KMS-11 (cell line): ENCODE measurements around the gene HES6.

ENCODE experiments used
- H2AFZ ChIP-seq: fragments of 200-600 bp; sonication (generic); 2 replicates; pipeline ENCODE4 v1.6.1; 2016; ENCODE audit warnings: antibody characterized with exemption, mixed run types, low read depth
- H3K27ac ChIP-seq: fragments of 200-600 bp; sonication (generic); 2 replicates; pipeline ENCODE4 v1.6.1; 2016; ENCODE audit warnings: mild to moderate bottlenecking, mixed run types
- H3K27me3 ChIP-seq: fragments of 200-600 bp; sonication (generic); 2 replicates; pipeline ENCODE4 v1.6.1; 2017; ENCODE audit warnings: mild to moderate bottlenecking, low read depth, mixed run types, moderate library complexity; ENCODE audit not compliant: insufficient read depth
- H3K36me3 ChIP-seq: fragments of 200-600 bp; sonication (generic); 2 replicates; pipeline ENCODE4 v1.6.1; 2017; ENCODE audit warnings: mild to moderate bottlenecking, mixed run types; ENCODE audit not compliant: insufficient read depth
- H3K4me1 ChIP-seq: fragments of 200-600 bp; sonication (generic); 2 replicates; pipeline ENCODE4 v1.6.1; 2016; ENCODE audit warnings: mild to moderate bottlenecking, low read depth, mixed run types; ENCODE audit not compliant: poor library complexity, severe bottlenecking
- H3K4me2 ChIP-seq: fragments of 200-600 bp; sonication (generic); 2 replicates; pipeline ENCODE4 v1.7.0; 2016; ENCODE audit warnings: mild to moderate bottlenecking, mixed run types
- H3K4me3 ChIP-seq: fragments of 200-600 bp; sonication (generic); IDR thresholded peaks from 2 replicates; pipeline ENCODE4 v1.6.1; 2017; ENCODE audit warnings: low read depth, low read length, mixed read lengths; ENCODE audit not compliant: insufficient read depth
- H3K79me2 ChIP-seq: fragments of 200-600 bp; sonication (generic); 2 replicates; pipeline ENCODE4 v1.6.1; 2016; ENCODE audit warnings: low read depth, mixed run types; ENCODE audit not compliant: insufficient read depth
- H3K9ac ChIP-seq: fragments of 200-600 bp; sonication (generic); 2 replicates; pipeline ENCODE4 v1.6.1; 2016; ENCODE audit warnings: mild to moderate bottlenecking, mixed run types
- H4K20me1 ChIP-seq: fragments of 200-600 bp; sonication (generic); 2 replicates; pipeline ENCODE4 v1.6.1; 2016; ENCODE audit warnings: mild to moderate bottlenecking, mixed run types; ENCODE audit not compliant: insufficient read depth
- TF ChIP-seq, protein P1 (sequence below): fragments of 200-600 bp; sonication (generic); conservative IDR thresholded peaks from 2 replicates; pipeline ENCODE4 v1.6.1; 2017; ENCODE audit warnings: low read depth, mild to moderate bottlenecking, antibody characterized with exemption, low read length, moderate library complexity, mixed read lengths

The HES6 gene

DNA sequence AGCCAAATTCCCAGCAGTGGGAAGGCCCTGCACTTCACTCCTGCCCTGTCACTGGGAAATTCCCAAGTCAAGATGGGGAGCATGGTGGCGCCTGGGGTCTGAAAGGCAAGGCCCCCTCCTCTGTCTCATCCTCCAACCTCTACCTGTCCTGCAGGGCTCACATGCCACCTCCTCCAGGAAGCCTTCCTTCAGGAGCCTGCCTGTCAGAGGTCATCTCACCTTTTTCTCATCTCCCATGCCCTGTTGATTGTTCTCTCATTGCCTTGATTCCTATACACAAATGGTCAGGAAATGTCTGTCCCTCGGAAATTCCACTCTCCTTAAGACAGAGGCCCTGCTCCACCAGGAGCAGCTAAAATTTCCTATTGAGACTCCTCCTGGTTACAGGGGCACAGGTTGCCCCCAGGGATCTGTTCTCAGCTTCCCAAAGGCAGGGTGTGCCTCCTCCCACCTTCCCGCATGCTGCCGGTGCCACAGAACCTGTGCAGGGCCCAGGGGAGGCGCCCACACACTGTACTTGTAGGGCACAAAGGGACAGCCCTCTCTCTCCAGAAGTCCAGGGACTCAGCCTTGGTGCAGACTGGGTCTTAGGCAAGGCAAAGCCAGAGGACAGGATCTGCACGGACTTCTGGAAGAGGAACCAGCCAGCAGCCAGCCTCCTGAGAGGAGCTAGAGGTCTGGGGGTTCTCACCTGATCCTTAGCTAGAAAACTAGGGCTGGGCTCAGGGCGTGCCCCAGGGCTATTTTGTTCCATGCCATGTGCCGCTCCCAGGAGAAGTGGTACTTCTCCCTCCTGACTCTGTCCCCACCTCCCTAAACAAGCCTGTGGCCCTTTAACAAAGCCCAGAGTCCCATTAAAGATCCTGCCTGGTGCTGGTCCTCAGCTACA is 12.9 kb downstream of the HES6 start:
- Histone ChIP-seq H3K4me3 (no peak overlapping the region), H3K27me3 (no peaks in the 10 kb centered on the region), H3K27ac (no peak overlapping the region), H3K4me1 (no peaks in the 10 kb centered on the region), H3K4me2 (no peak overlapping the region), H3K36me3 (no peaks in the 10 kb centered on the region), H2AFZ (no peak overlapping the region), H3K79me2 (no peaks in the 10 kb centered on the region), H4K20me1 (no peaks in the 10 kb centered on the region), H3K9ac (no peak overlapping the region)
- TF ChIP-seq, protein P1, sequence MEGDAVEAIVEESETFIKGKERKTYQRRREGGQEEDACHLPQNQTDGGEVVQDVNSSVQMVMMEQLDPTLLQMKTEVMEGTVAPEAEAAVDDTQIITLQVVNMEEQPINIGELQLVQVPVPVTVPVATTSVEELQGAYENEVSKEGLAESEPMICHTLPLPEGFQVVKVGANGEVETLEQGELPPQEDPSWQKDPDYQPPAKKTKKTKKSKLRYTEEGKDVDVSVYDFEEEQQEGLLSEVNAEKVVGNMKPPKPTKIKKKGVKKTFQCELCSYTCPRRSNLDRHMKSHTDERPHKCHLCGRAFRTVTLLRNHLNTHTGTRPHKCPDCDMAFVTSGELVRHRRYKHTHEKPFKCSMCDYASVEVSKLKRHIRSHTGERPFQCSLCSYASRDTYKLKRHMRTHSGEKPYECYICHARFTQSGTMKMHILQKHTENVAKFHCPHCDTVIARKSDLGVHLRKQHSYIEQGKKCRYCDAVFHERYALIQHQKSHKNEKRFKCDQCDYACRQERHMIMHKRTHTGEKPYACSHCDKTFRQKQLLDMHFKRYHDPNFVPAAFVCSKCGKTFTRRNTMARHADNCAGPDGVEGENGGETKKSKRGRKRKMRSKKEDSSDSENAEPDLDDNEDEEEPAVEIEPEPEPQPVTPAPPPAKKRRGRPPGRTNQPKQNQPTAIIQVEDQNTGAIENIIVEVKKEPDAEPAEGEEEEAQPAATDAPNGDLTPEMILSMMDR = no peak

DNA sequence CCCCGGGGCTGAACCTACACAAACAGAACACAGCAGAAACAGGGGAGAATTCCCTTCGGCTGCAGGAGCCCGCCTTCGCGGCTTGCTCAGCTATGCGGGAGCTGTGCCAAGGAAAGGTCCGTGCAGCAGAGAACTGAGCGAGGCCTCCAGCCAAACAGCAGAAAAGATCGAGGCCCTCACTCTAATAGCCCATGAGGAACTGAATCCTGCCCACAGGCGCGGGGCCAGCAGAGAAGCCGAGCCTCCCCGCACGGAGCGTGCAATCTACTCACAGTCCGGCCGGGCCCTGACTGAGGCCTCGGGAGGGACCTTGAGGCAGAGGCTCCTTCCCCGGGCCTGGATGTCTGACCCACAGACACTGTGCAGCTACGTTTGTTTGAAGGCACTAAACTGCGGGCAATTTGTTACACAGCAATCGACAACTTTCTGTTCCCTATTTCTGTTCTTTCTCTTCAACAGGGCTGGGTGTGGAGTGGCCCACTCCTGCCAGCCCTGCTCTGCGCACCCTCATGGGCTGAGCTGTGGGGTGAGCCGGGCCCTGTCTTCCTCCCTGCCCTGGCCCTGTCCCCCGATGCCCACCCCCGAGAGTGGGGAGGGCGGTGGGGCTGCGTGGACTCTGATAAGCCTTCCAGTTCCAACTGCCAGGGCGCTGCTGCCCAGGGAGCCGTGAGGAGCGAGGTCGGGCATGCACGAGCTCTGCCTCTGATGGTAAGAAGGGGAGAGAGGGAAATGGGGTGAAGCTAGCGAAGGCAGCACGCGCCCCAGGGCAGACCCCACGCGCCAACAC is 13.7 kb downstream of the HES6 start:
- Histone ChIP-seq H3K4me3 (no peak overlapping the region), H3K27me3 (no peaks in the 10 kb centered on the region), H3K27ac (no peak overlapping the region), H3K79me2 (no peaks in the 10 kb centered on the region), H4K20me1 (no peaks in the 10 kb centered on the region), H3K36me3 (no peaks in the 10 kb centered on the region), H2AFZ (no peak overlapping the region), H3K4me2 (no peak overlapping the region), H3K4me1 (no peaks in the 10 kb centered on the region), H3K9ac (no peak overlapping the region)
- TF ChIP-seq, protein P1 = no peak

DNA sequence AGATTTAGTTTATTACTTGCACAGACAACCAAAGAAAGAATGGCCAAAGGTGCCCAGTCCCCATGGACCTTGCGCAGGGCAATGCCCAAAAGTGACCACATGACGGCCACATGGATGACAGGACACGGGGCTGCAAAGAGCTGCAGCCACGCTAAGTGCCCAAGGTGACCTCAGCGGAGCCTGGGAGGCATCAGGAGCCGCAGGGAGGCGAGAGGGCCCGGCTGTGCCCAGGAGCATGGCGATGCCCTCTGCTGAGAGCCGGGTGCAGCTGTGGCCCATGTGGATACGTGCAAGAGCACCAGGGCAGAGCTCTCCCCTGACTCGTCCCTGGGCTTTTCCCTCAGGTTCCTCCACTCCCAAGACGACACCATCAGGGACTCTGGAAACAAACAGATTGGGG is 14.7 kb downstream of the HES6 start:
- Histone ChIP-seq H3K36me3 (no peaks in the 10 kb centered on the region), H4K20me1 (no peaks in the 10 kb centered on the region), H3K27ac (no peak overlapping the region), H3K27me3 (no peaks in the 10 kb centered on the region), H2AFZ (no peak overlapping the region), H3K9ac (no peak overlapping the region), H3K79me2 (no peaks in the 10 kb centered on the region), H3K4me2 (no peak overlapping the region), H3K4me3 (no peak overlapping the region), H3K4me1 (no peaks in the 10 kb centered on the region)
- TF ChIP-seq, protein P1 = no peak

DNA sequence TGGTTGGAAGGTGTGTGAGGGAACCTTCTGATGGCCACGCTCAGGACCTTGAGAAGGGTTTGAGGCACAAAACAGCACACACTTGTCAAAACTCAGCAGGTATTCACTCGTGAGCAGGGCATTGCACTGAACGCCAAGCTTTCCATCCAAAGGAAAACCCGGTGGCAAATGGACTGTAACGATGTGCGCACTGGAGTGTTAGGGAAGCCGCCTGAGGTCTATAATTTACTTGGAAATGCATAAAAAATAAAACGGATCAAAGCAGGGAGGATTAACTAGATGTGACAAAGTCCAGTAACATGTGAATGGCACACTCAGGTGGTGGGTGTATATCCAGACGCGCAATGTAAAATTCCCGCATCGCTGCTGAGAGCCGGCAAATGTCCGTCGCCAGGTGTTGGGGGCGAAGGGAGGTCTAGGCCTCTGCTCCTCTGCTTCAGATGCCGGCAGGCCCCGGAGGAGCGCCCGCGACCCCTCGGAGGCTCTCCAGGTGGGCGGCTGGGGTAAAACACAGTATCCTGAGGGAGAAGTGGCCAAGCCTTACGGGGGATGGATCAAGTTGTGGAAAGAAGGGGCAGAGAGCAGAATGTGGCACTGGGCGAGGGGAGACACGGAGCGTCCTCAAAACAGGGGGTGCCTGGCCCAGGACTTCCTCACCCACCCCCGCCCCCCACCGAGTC is 15.3 kb downstream of the HES6 start:
- Histone ChIP-seq H4K20me1 (no peaks in the 10 kb centered on the region), H3K4me3 (no peak overlapping the region), H3K27me3 (no peaks in the 10 kb centered on the region), H3K36me3 (no peaks in the 10 kb centered on the region), H3K4me1 (no peaks in the 10 kb centered on the region), H3K4me2 (no peak overlapping the region), H3K79me2 (no peaks in the 10 kb centered on the region), H2AFZ (no peak overlapping the region), H3K9ac (no peak overlapping the region), H3K27ac (no peak overlapping the region)
- TF ChIP-seq, protein P1 = no peak
